HUES48 (cell line): Measurements from ENCODE around the gene DNAJC15.
"Not testable (repeated sequence)": the region's sequence is repeated elsewhere in the genome, so short reads cannot be mapped to it uniquely, and the experiment has no call there.

Experiments used
- H3K27ac ChIP-seq: one replicate; pipeline ENCODE4 v1.7.0; 2013; ENCODE audit warnings: low read depth, low read length, inconsistent platforms
- H3K27me3 ChIP-seq: 2 replicates; pipeline ENCODE4 v1.6.1; 2013; ENCODE audit warnings: mild to moderate bottlenecking, low read length; ENCODE audit not compliant: control insufficient read depth, insufficient read depth
- H3K36me3 ChIP-seq: 2 replicates; pipeline ENCODE4 v1.6.1; 2013; ENCODE audit warnings: low read length; ENCODE audit not compliant: control insufficient read depth, insufficient read depth
- H3K4me1 ChIP-seq: 2 replicates; pipeline ENCODE4 v1.6.1; 2013; ENCODE audit warnings: mild to moderate bottlenecking, low read length; ENCODE audit not compliant: control insufficient read depth, insufficient read depth
- H3K4me3 ChIP-seq: 2 replicates; pipeline ENCODE4 v1.5.1; 2013; ENCODE audit warnings: mild to moderate bottlenecking, low read depth, low read length
- H3K9ac ChIP-seq: 2 replicates; pipeline ENCODE4 v1.6.1; 2013; ENCODE audit warnings: mild to moderate bottlenecking, low read depth, low read length, moderate library complexity
- H3K9me3 ChIP-seq: 2 replicates; pipeline ENCODE4 v1.6.1; 2013; ENCODE audit warnings: low read length; ENCODE audit not compliant: control insufficient read depth, insufficient read depth

The DNAJC15 gene

DNA sequence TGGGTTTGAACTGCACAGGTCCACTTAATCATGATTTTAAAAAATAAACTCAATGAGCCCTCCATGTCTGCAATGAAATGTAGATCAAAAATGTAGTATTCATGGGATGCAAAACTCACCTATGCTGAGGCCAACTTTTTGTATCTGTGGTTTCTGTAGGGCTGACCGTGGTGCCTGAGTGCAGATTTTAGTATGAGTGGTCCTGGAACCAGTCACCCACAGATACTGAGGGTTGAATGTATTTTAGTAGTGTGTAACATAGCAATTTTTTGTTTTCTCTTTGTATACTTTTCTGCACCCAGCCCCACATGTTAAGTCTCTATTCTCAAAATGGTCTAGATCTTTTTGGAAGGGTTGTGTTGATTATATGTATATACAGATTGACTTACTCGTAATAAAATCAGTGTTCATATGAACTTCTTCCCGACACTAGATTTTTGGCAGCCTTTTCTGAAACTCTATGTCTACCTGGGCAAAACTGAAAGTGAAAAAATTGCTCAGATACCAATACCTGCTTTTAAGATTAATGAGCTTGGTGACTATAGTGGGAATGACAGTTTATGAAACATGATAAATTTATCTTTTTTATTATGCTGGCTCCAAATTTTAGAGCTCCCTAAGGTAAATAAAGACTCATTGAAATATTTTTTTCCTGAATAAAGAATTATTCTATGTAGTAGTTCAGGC is 51.6 kb downstream of the DNAJC15 start:
- Histone ChIP-seq H3K4me3 (no peak overlapping the region), H3K9ac (no peak overlapping the region), H3K27ac (no peak overlapping the region), H3K9me3 (no peaks in the 10 kb centered on the region), H3K27me3 (no peaks in the 10 kb centered on the region), H3K4me1 (peaks cover 34% of the 10 kb centered on the region), H3K36me3 (no peaks in the 10 kb centered on the region)

DNA sequence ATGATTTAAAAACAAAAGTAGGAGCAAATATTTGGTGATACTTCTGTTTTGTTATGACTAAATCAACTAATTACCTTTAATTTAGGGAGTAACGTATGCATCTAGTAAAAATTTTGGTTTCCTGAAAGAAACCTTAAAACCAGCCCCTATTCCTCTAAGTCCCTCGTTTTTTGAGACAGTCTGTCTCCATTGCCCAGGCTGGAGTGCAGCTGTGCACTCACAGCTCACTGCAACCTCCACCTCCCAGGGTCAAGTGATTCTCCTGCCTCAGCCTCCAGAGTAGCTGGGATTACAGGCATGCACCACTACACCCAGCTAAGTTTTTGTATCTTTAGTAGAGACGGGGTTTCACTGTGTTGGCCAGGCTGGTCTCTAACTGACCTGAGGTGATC is 52.1 kb downstream of the DNAJC15 start:
- peaks cover 34% of the 10 kb centered on the region for H3K4me1 ChIP-seq
- not testable (repeated sequence) for H3K36me3 ChIP-seq, H3K9me3 ChIP-seq, H3K4me3 ChIP-seq, H3K27ac ChIP-seq, H3K9ac ChIP-seq, H3K27me3 ChIP-seq

GRCh38 chr13:43077046-43077445 is 53.7 kb downstream of the DNAJC15 start:
- Histone ChIP-seq H3K4me1 (peaks cover 24% of the 10 kb centered on the region), H3K27ac (no peak overlapping the region), H3K36me3 (no peaks in the 10 kb centered on the region), H3K9me3 (no peaks in the 10 kb centered on the region), H3K4me3 (no peak overlapping the region), H3K27me3 (no peaks in the 10 kb centered on the region), H3K9ac (no peak overlapping the region)

DNA sequence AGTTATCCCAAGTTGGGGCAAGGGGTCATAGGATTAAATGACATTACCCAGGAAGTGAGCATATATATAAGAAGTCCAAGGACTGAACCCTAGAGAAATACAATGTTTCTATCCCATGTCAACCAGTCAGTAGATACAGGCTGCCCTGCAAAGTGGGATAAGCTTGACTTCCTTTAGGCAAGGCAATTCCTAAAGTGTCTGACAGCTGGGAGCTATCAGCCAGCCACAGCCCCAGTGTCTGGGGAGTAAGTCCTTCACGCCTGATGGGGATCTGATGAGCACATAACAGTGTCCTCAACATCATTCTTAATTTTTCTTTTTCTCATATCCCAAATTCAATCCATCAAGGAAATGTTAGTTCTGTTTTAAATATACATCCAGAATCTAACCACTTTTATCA is 54.1 kb downstream of the DNAJC15 start:
- no peaks in the 10 kb centered on the region for H3K9me3 ChIP-seq
- H3K4me1 ChIP-seq, result peaks cover 20% of the 10 kb centered on the region
- no peak overlapping the region for H3K4me3 ChIP-seq
- H3K27ac ChIP-seq, result no peak overlapping the region
- no peaks in the 10 kb centered on the region for H3K27me3 ChIP-seq
- H3K36me3 ChIP-seq, result no peaks in the 10 kb centered on the region
- no peak overlapping the region for H3K9ac ChIP-seq

GRCh38 chr13:43077906-43078305 is 54.5 kb downstream of the DNAJC15 start:
- no peak overlapping the region for H3K27ac ChIP-seq
- H3K4me1 ChIP-seq, result peaks cover 15% of the 10 kb centered on the region
- H3K4me3 ChIP-seq, result no peak overlapping the region
- no peaks in the 10 kb centered on the region for H3K9me3 ChIP-seq
- H3K9ac ChIP-seq, result no peak overlapping the region
- no peaks in the 10 kb centered on the region for H3K27me3 ChIP-seq
- no peaks in the 10 kb centered on the region for H3K36me3 ChIP-seq

DNA sequence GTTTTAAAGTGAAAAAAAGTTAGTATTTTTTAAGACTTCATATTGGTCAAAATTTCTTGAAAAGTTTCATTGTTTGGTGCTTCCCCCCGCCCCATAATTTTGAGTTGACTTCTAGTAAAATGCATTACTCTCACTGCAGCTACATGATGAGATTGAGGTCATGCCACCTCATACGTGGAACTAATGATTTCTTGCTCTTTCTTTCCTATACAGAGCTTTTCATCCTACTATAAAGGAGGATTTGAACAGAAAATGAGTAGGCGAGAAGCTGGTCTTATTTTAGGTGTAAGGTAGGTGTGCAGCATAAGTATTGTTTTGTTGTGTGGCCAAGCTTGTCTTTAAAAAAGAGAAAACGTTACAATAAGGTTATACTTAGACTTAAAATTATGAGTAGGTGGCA is 55.0 kb downstream of the DNAJC15 start:
- no peak overlapping the region for H3K27ac ChIP-seq
- H3K4me1 ChIP-seq, result peaks cover 10% of the 10 kb centered on the region
- no peak overlapping the region for H3K4me3 ChIP-seq
- no peaks in the 10 kb centered on the region for H3K27me3 ChIP-seq
- no peak overlapping the region for H3K9ac ChIP-seq
- H3K36me3 ChIP-seq, result no peaks in the 10 kb centered on the region
- no peaks in the 10 kb centered on the region for H3K9me3 ChIP-seq

DNA sequence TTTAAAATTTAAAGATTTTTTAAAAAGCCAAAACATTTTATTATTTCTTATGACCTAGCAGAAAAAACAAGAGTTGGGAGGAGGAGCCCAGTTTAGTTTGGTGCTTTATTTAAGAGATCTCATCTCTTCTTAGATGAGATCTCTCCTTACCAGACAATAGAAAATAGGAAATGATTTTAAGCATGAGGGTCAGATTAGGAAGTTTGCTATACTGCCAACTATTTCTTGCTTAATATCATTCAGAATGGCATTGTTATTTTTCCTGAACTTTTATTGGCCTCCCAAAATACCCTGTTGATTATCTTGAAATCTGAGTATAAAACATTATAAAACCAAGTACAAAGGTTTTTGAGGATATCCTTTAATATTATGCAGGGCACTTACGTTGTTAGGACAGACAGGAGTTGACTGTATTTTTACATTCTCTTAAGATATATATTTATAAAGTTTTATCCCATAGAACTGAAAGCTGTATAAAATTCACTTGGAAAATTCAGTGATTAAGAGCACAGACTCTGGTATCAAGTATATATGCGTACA is 56.1 kb downstream of the DNAJC15 start:
- H3K27me3 ChIP-seq, result no peaks in the 10 kb centered on the region
- peaks cover 10% of the 10 kb centered on the region for H3K4me1 ChIP-seq
- no peak overlapping the region for H3K27ac ChIP-seq
- no peak overlapping the region for H3K9ac ChIP-seq
- H3K4me3 ChIP-seq, result no peak overlapping the region
- H3K9me3 ChIP-seq, result no peaks in the 10 kb centered on the region
- no peaks in the 10 kb centered on the region for H3K36me3 ChIP-seq

GRCh38 chr13:43080199-43080598 is 56.8 kb downstream of the DNAJC15 start:
- Histone ChIP-seq H3K9ac (no peak overlapping the region), H3K27ac (no peak overlapping the region), H3K36me3 (no peaks in the 10 kb centered on the region), H3K4me1 (peaks cover 10% of the 10 kb centered on the region), H3K27me3 (no peaks in the 10 kb centered on the region), H3K4me3 (no peak overlapping the region), H3K9me3 (no peaks in the 10 kb centered on the region)

DNA sequence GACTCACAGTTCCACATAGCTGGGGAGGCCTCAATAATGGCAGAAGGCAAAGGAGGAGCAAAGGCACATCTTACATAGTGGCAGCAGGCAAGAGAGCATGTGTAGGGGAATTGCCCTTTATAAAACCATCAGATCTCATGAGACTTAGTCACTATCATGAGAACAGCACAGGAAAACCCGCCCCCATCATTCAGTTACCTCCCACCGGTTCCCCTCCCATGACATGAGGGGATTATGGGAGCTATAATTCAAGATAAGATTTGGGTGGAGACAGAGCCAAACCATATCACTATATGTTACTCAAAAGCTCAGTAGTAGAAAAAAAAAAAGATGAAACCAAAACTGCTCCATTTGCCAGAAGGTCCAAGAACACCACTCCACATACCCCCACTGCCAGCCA is 58.5 kb downstream of the DNAJC15 start:
- H3K4me1 ChIP-seq, result peaks cover 10% of the 10 kb centered on the region
- H3K9ac ChIP-seq, result no peak overlapping the region
- H3K36me3 ChIP-seq, result no peaks in the 10 kb centered on the region
- H3K4me3 ChIP-seq, result no peak overlapping the region
- H3K27ac ChIP-seq, result no peak overlapping the region
- H3K9me3 ChIP-seq, result no peaks in the 10 kb centered on the region
- no peaks in the 10 kb centered on the region for H3K27me3 ChIP-seq

DNA sequence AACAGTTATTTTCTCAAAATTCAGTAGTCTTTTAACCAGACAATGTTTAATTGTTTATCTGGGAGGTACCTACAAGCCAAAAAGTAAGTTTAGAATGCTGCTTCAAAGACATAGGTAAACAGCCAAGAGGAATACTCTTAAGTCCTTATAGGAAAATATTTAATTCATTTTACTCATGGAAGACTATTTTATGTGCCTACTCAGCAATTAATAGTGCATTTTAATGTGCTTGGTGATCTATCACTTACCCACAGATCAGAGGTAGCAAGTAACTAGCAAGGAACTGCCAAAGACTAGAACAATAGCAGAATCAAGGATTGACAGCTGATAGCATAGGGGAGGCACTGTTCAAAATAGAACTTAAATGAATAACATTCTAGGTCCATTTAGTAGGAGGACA is 60.4 kb downstream of the DNAJC15 start:
- Histone ChIP-seq H3K27ac (no peak overlapping the region), H3K36me3 (no peaks in the 10 kb centered on the region), H3K27me3 (no peaks in the 10 kb centered on the region), H3K4me3 (no peak overlapping the region), H3K4me1 (no peaks in the 10 kb centered on the region), H3K9ac (no peak overlapping the region), H3K9me3 (no peaks in the 10 kb centered on the region)

- no peak overlapping the region for H3K9ac ChIP-seq
- no peaks in the 10 kb centered on the region for H3K4me1 ChIP-seq
- H3K27me3 ChIP-seq, result no peaks in the 10 kb centered on the region
- no peak overlapping the region for H3K4me3 ChIP-seq
- no peaks in the 10 kb centered on the region for H3K36me3 ChIP-seq
- no peak overlapping the region for H3K27ac ChIP-seq
- no peaks in the 10 kb centered on the region; the same call in 1 of the 2 replicates for H3K9me3 ChIP-seq
These were observed 62.2 kb downstream of the DNAJC15 start for GRCh38 chr13:43085545-43085944.
